ENCODE measurements around the gene GASK1B.

Gene GASK1B

GRCh38 chr4:158134222-158134621 lies 38.6 kb downstream of the GASK1B start:
- no peak for DNase-seq

- DNase-seq = no peak
Measured at GRCh38 chr4:158133551-158133950, 39.3 kb downstream of the GASK1B start.

GRCh38 chr4:158131027-158131426 lies 41.8 kb downstream of the GASK1B start:
- no peak for DNase-seq

- no peak for DNase-seq
Measured at GRCh38 chr4:158130204-158130603, 42.6 kb downstream of the GASK1B start.

- DNase-seq = no peak
Measured at GRCh38 chr4:158129694-158130093, 43.1 kb downstream of the GASK1B start.

GRCh38 chr4:158128540-158128939 lies 44.3 kb downstream of the GASK1B start:
- DNase-seq = no peak

- no peak for DNase-seq
Measured at GRCh38 chr4:158125310-158125709, 47.5 kb downstream of the GASK1B start.

Measured in activated CD4-positive, alpha-beta T cell treated with anti-CD3 and anti-CD28 coated beads, Interleukin-2, amount 50 U/mL, for 48 hours (primary cell).